Trophoblast cell (in vitro differentiated cells and primary cell): ENCODE measurements around the gene COL4A2.

ENCODE experiments used
- DNase-seq, 2 donors: peaks; one replicate each; pipeline ENCODE4 v3.0.0-alpha.2; 2016
- H2AFZ ChIP-seq: 2 replicates; pipeline ENCODE4 v1.6.1; 2013; ENCODE audit warnings: low read length, moderate library complexity, mild to moderate bottlenecking; ENCODE audit not compliant: insufficient read depth, poor library complexity
- H2AK5ac ChIP-seq: 2 replicates; pipeline ENCODE4 v1.6.1; 2013; ENCODE audit warnings: mild to moderate bottlenecking, low read length
- H2BK120ac ChIP-seq: 2 replicates; pipeline ENCODE4 v1.6.1; 2013; ENCODE audit warnings: low read length, mild to moderate bottlenecking, moderate library complexity; ENCODE audit not compliant: insufficient read depth, poor library complexity
- H2BK12ac ChIP-seq: 2 replicates; pipeline ENCODE4 v1.6.1; 2013; ENCODE audit warnings: mild to moderate bottlenecking, low read length, moderate library complexity
- H2BK5ac ChIP-seq: 2 replicates; pipeline ENCODE4 v1.6.1; 2013; ENCODE audit warnings: low read length, low read depth, moderate library complexity, mild to moderate bottlenecking; ENCODE audit not compliant: poor library complexity
- H3K14ac ChIP-seq: 2 replicates; pipeline ENCODE4 v1.6.1; 2013; ENCODE audit warnings: mild to moderate bottlenecking, low read length
- H3K18ac ChIP-seq: 2 replicates; pipeline ENCODE4 v1.6.1; 2013; ENCODE audit warnings: mild to moderate bottlenecking, low read length
- H3K23ac ChIP-seq: 2 replicates; pipeline ENCODE4 v1.6.1; 2013; ENCODE audit warnings: low read length
- H3K27ac ChIP-seq: 2 replicates; pipeline ENCODE4 v1.5.1; 2013; ENCODE audit warnings: low read depth, mild to moderate bottlenecking, inconsistent platforms, low read length, moderate library complexity
- H3K27me3 ChIP-seq: 2 replicates; pipeline ENCODE4 v1.6.1; 2013; ENCODE audit warnings: inconsistent platforms, mild to moderate bottlenecking, low read length, moderate library complexity; ENCODE audit not compliant: insufficient read depth
- H3K36me3 ChIP-seq, 2 experiments: 1 replicate in 1 of 2; 2 replicates in 1 of 2; pipeline ENCODE4 v1.6.1; 2013; ENCODE audit warnings: low read length in 2 of 2, mild to moderate bottlenecking in 2 of 2, moderate library complexity in 1 of 2; ENCODE audit not compliant: insufficient read depth in 2 of 2, control insufficient read depth in 1 of 2
- H3K4ac ChIP-seq: 2 replicates; pipeline ENCODE4 v1.6.1; 2013; ENCODE audit warnings: low read depth, mild to moderate bottlenecking, low read length, moderate library complexity
- H3K4me1 ChIP-seq, 2 experiments: 1 replicate in 1 of 2; 2 replicates in 1 of 2; pipeline ENCODE4 v1.6.1; 2013; ENCODE audit warnings: low read length in 2 of 2, mild to moderate bottlenecking in 2 of 2, moderate library complexity in 1 of 2; ENCODE audit not compliant: insufficient read depth in 2 of 2, control insufficient read depth in 1 of 2
- H3K4me2 ChIP-seq: 2 replicates; pipeline ENCODE4 v1.6.1; 2013; ENCODE audit warnings: inconsistent platforms, mild to moderate bottlenecking, low read length, moderate library complexity
- H3K4me3 ChIP-seq: 2 replicates; pipeline ENCODE4 v1.5.1; 2013; ENCODE audit warnings: mild to moderate bottlenecking, low read depth, low read length, inconsistent platforms
- H3K79me1 ChIP-seq: one replicate; pipeline ENCODE4 v1.6.1; 2013; ENCODE audit warnings: low read length
- H3K79me2 ChIP-seq: 2 replicates; pipeline ENCODE4 v1.6.1; 2013; ENCODE audit warnings: low read length, mild to moderate bottlenecking; ENCODE audit not compliant: control insufficient read depth, insufficient read depth, poor library complexity
- H3K9ac ChIP-seq: 2 replicates; pipeline ENCODE4 v1.6.1; 2013; ENCODE audit warnings: mild to moderate bottlenecking, low read length
- H3K9me3 ChIP-seq: 2 replicates; pipeline ENCODE4 v1.6.1; 2013; ENCODE audit warnings: low read depth, mild to moderate bottlenecking, control low read depth, inconsistent platforms, low read length; ENCODE audit not compliant: insufficient read depth
- H4K12ac ChIP-seq: 2 replicates; pipeline ENCODE4 v1.6.1; 2013; ENCODE audit warnings: low read depth, mild to moderate bottlenecking, low read length, moderate library complexity
- H4K8ac ChIP-seq: 2 replicates; pipeline ENCODE4 v1.6.1; 2013; ENCODE audit warnings: low read depth, mild to moderate bottlenecking, low read length, moderate library complexity
- H4K91ac ChIP-seq: one replicate; pipeline ENCODE4 v1.6.1; 2013; ENCODE audit warnings: low read depth, mild to moderate bottlenecking, low read length, moderate library complexity
- WGBS: extraction: QIAGEN DNeasy Blood & Tissue Kit; methylation state at CpG from one replicate; pipeline ENCODE4 v1.1.7; 2013; ENCODE audit warnings: missing lambda C conversion rate; ENCODE audit not compliant: insufficient read length, insufficient coverage; ENCODE audit errors: extremely low coverage; 5-methylcytosine and 5-hydroxymethylcytosine counted together

Gene COL4A2

DNA sequence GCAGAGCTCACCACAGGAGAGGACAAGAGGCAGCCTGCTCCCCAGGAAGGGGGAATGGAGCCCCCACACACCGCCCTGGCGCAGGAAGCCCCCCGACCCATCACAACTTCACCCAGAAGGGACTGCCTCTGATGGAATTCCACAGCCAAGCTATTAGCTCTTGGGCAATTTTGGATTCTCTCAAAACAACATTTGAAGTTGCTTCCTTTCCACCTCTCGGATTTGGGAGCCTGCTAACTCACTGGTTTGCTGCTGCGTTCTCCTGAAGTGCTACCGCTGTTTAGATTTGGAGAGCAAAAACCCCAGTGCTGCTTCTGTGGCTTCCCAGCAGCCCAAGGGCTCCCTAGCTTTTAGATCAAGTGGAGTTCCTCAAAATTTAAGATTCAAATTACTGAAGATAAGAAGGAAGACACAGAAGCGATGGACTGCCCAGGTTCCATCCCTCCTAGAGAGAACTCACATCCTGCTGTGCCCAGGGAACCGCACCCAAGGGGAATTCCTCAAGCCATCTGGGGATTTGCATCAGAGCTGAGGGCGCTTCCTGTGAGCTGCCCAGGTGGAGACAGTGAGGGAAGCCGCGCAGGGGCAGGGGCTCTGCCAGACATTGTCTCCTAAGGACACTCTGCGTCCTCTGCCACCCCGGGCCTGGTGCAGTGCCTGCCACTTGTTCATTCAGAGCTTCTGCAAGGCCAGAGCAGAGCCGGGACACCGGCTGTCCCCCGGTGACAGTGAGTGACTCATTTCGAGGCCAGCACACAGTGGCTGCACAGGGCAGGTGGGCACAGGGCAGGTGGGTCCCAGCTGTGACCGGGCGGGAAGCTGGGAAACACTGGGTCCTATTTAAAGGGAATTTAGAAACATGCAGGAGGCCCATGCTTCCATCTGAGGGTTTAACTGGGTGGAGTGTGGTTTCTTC, 45.7 kb upstream of the COL4A2 start:
- peaks cover 14 to 17% of the 10 kb centered on the region in 2 experiments for H3K36me3 ChIP-seq
- H3K4me1 ChIP-seq: peaks cover 25 to 36% of the 10 kb centered on the region in 2 experiments
- peak overlapping the region; percentile 19 for H3K18ac ChIP-seq
- H3K27ac ChIP-seq: no peak overlapping the region
- no peak overlapping the region for H2BK12ac ChIP-seq
- no peak overlapping the region for H3K14ac ChIP-seq
- WGBS: no CpG with 5 or more reads among the region's 19 CpGs
- no peak overlapping the region for H2BK5ac ChIP-seq
- H3K23ac ChIP-seq: no peak overlapping the region
- no peaks in the 10 kb centered on the region for H3K9me3 ChIP-seq
- H2AFZ ChIP-seq: no peak overlapping the region
- H2BK120ac ChIP-seq: no peak overlapping the region
- no peak overlapping the region for H3K9ac ChIP-seq
- no peak for DNase-seq
- peaks cover 2% of the 10 kb centered on the region for H3K79me1 ChIP-seq
- H3K4me3 ChIP-seq: no peak overlapping the region
- no peak overlapping the region for H3K4ac ChIP-seq
- peaks cover 6% of the 10 kb centered on the region for H3K79me2 ChIP-seq
- peak overlapping the region; percentile 5 for H2AK5ac ChIP-seq
- H4K91ac ChIP-seq: no peak overlapping the region
- no peak overlapping the region for H4K12ac ChIP-seq
- H4K8ac ChIP-seq: no peak overlapping the region
- H3K27me3 ChIP-seq: no peaks in the 10 kb centered on the region
- H3K4me2 ChIP-seq: no peak overlapping the region

DNA sequence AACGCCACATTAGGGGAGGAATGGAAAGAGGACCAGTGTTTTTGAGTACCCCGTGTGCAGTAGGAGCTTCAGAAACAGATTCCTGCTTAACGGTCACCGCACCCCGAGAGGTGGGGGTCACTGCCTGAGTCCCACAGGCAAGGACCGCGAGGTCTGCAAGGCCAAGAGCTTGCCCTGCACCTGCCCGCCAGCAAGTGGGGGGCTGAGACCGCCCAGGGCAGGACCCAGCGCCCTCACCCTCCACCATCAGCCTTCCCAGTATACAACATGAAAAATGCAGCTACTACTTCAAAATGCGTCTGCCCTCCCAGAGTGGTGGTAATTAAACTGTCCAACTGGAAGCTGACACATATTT, 45.0 kb upstream of the COL4A2 start:
- Histone ChIP-seq H3K79me2 (peaks cover 6% of the 10 kb centered on the region), H3K14ac (no peak overlapping the region), H3K36me3 (peaks cover 14 to 17% of the 10 kb centered on the region in 2 experiments), H4K8ac (no peak overlapping the region), H3K79me1 (peaks cover 2% of the 10 kb centered on the region), H4K12ac (no peak overlapping the region), H3K27ac (no peak overlapping the region), H3K4me2 (no peak overlapping the region), H3K23ac (no peak overlapping the region), H3K27me3 (no peaks in the 10 kb centered on the region), H2AK5ac (no peak overlapping the region), H3K18ac (no peak overlapping the region), H3K4ac (no peak overlapping the region), H2BK120ac (no peak overlapping the region), H2AFZ (no peak overlapping the region), H4K91ac (no peak overlapping the region), H3K9me3 (no peaks in the 10 kb centered on the region), H3K4me1 (peaks cover 26 to 39% of the 10 kb centered on the region in 2 experiments), H3K9ac (no peak overlapping the region), H3K4me3 (no peak overlapping the region), H2BK12ac (no peak overlapping the region), H2BK5ac (no peak overlapping the region)
- no CpG with 5 or more reads among the region's 11 CpGs for WGBS
- DNase-seq: no peak

DNA sequence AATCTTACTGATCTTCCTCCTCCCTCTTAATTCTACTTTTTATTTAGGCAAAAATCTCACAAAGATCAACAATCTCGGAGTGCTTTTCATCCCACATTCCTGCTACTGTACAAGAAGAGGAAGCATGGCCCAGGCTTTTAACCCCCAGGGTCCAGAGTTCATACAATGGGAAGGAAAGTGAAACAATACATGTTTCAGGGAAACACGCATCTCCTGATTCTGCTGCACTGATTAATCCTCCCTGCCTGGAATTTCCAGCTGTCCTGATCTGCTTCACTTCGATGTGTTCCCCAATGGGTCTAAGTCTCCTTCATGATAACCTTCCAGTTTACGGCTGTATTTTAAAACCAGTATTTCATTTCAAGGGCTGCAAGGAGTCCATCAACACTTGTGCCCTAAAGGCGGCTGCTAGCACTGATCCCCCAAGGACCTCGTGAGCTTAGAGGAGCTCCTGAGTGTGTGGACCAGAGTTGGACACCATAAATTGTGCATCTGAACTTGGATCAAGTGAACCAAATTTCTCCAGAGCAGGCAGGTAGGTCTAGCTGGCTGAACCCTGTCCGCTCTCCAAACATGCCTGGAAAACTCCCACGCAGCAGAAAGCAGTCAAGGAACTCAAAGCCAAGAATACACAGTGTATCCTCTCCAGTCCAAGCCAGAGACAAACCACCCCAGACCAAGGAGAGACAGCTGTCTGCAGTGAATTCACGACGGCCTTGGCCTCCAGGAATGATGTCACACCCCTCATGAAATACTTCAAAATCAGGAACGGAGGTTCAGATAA, 44.4 kb upstream of the COL4A2 start:
- no peak overlapping the region for H3K4me2 ChIP-seq
- no peak overlapping the region for H2BK5ac ChIP-seq
- H2BK12ac ChIP-seq: no peak overlapping the region
- H4K8ac ChIP-seq: no peak overlapping the region
- no peaks in the 10 kb centered on the region for H3K9me3 ChIP-seq
- DNase-seq: peak in 1 of 2 donors; percentile 57
- H3K36me3 ChIP-seq: peaks cover 14 to 19% of the 10 kb centered on the region in 2 experiments
- no peak overlapping the region for H3K18ac ChIP-seq
- H3K9ac ChIP-seq: no peak overlapping the region
- H3K79me2 ChIP-seq: peaks cover 4% of the 10 kb centered on the region
- H3K27me3 ChIP-seq: no peaks in the 10 kb centered on the region
- no peak overlapping the region for H2BK120ac ChIP-seq
- H2AFZ ChIP-seq: no peak overlapping the region
- no peak overlapping the region for H4K91ac ChIP-seq
- no CpG with 5 or more reads among the region's 11 CpGs for WGBS
- no peak overlapping the region for H3K14ac ChIP-seq
- no peak overlapping the region for H3K27ac ChIP-seq
- peaks cover 2% of the 10 kb centered on the region for H3K79me1 ChIP-seq
- peaks cover 26 to 41% of the 10 kb centered on the region in 2 experiments for H3K4me1 ChIP-seq
- H2AK5ac ChIP-seq: no peak overlapping the region
- no peak overlapping the region for H3K23ac ChIP-seq
- H3K4ac ChIP-seq: no peak overlapping the region
- no peak overlapping the region for H3K4me3 ChIP-seq
- no peak overlapping the region for H4K12ac ChIP-seq

DNA sequence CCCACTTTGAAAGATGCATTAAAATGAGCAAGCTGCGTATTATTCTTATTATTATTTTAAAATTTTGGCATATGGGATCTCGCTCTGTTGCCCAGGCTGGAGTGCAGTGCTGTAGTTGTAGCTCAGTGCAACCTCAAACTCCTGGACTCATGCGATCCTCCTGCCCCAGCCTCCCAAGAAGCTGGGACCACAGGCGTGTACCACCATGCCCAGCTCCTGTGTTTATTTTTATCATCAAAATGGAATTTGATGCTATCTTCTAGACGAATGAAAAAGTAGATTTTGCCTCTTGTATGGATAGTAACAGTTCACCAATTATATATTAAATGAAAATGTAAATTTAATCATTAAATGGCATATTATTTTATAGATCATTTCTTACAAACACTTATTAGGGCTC, 43.7 kb upstream of the COL4A2 start:
- Histone ChIP-seq H3K4ac (no peak overlapping the region), H4K12ac (no peak overlapping the region), H3K4me2 (no peak overlapping the region), H2BK120ac (no peak overlapping the region), H4K91ac (no peak overlapping the region), H3K4me3 (no peak overlapping the region), H2BK12ac (no peak overlapping the region), H3K4me1 (peaks cover 26 to 41% of the 10 kb centered on the region in 2 experiments), H3K18ac (no peak overlapping the region), H3K23ac (no peak overlapping the region), H3K27me3 (no peaks in the 10 kb centered on the region), H4K8ac (no peak overlapping the region), H2BK5ac (no peak overlapping the region), H3K27ac (no peak overlapping the region), H2AK5ac (no peak overlapping the region), H3K14ac (no peak overlapping the region), H3K79me1 (peaks cover 2% of the 10 kb centered on the region), H3K9me3 (no peaks in the 10 kb centered on the region), H3K79me2 (peaks cover 4% of the 10 kb centered on the region), H3K36me3 (peaks cover 17 to 23% of the 10 kb centered on the region in 2 experiments), H2AFZ (no peak overlapping the region), H3K9ac (no peak overlapping the region)
- peak in 1 of 2 donors; percentile 60 for DNase-seq
- no CpG with 5 or more reads among the region's 5 CpGs for WGBS
